K562 (cell line): ENCODE data around the gene PTH1R. TPM values are rescaled to one million over a fixed set of nuclear protein-coding genes. Genes with fewer than 3 reads are reported as not detected.

Experiments used
- CREB1 ChIP-seq, 2 experiments: sonication (generic) in 1 of 2; formaldehyde crosslinking in 1 of 2; IDR thresholded peaks; 2 replicates each; pipeline versions ENCODE4 v1.6.1 to v1.8.0; 2012 to 2022; ENCODE audit warnings: inconsistent platforms in 1 of 2, mild to moderate bottlenecking in 1 of 2, missing genetic modification reagents in 1 of 2, moderate library complexity in 1 of 2
- E2F6 ChIP-seq, 2 experiments: IDR thresholded peaks; 2 replicates each; pipeline ENCODE4 v1.6.1; 2011; ENCODE audit warnings: borderline replicate concordance in 1 of 2, control low read depth in 1 of 2, low read depth in 1 of 2, low read length in 1 of 2, mild to moderate bottlenecking in 1 of 2, mixed read lengths in 1 of 2, moderate library complexity in 1 of 2; ENCODE audit not compliant: insufficient read depth in 1 of 2, insufficient read length in 1 of 2, poor library complexity in 1 of 2, severe bottlenecking in 1 of 2; ENCODE audit errors: extremely low read depth in 1 of 2
- HOXB6 ChIP-seq: fragments of 250-450 bp; sonication (Bioruptor Pico); IDR thresholded peaks from 2 replicates; pipeline ENCODE4 v1.5.1; 2022; ENCODE audit warnings: mild to moderate bottlenecking, borderline replicate concordance
- L3MBTL2 ChIP-seq: fragments of 450-650 bp; IDR thresholded peaks from 2 replicates; pipeline ENCODE4 v1.6.1; 2016; ENCODE audit warnings: mild to moderate bottlenecking, moderate library complexity
- MAFK ChIP-seq: IDR thresholded peaks from 2 replicates; pipeline ENCODE4 v1.6.1; 2011; ENCODE audit warnings: low read length, improper control_type of control experiment
- NFXL1 ChIP-seq: fragments of 450-650 bp; formaldehyde crosslinking; IDR thresholded peaks from 2 replicates; pipeline ENCODE4 v1.4.0; 2021; ENCODE audit warnings: mild to moderate bottlenecking
- PRDM10 ChIP-seq: fragments of 450-650 bp; IDR thresholded peaks from 2 replicates; pipeline ENCODE4 v1.6.1; 2018; ENCODE audit not compliant: partially characterized antibody
- SIN3B ChIP-seq: fragments of 450-650 bp; IDR thresholded peaks from 2 replicates; pipeline ENCODE4 v1.6.1; 2017; ENCODE audit warnings: low read depth, mild to moderate bottlenecking, moderate library complexity
- XRCC5 ChIP-seq: fragments of 200-400 bp; formaldehyde crosslinking; IDR thresholded peaks from 2 replicates; pipeline ENCODE4 v1.6.1; 2017; ENCODE audit warnings: low read depth, mild to moderate bottlenecking, low read length
- ZFP36 ChIP-seq: fragments of 150-350 bp; IDR thresholded peaks from 2 replicates; pipeline ENCODE4 v1.6.1; 2018; ENCODE audit warnings: low read length, low read depth; ENCODE audit not compliant: partially characterized antibody
- ZNF165 ChIP-seq: fragments of 250-450 bp; sonication (Bioruptor Pico); IDR thresholded peaks from 2 replicates; pipeline ENCODE4 v1.4.0; 2020; ENCODE audit warnings: borderline replicate concordance
- ZNF408 ChIP-seq: fragments of 250-450 bp; sonication (Bioruptor Pico); IDR thresholded peaks from 2 replicates; pipeline ENCODE4 v1.4.0; 2020; ENCODE audit warnings: low read depth, mild to moderate bottlenecking, moderate library complexity
- ZNF436 ChIP-seq: fragments of 250-450, 450-650 bp; sonication (Bioruptor Pico); formaldehyde crosslinking; IDR thresholded peaks from 2 replicates; pipeline ENCODE4 v1.7.0; 2020; ENCODE audit warnings: mild to moderate bottlenecking
- polyA plus RNA-seq, 8 experiments: library from polyadenylated mRNA; depleted of rRNA in 4 of 8; stranded (reverse) in 5 of 8; unstranded in 3 of 8; fragments of >200 nt; fragmentation: Nextera tagmentation in 2 of 8; fragmentation: Illumina TruSeq in 1 of 8; extraction: Ambion mirVana in 2 of 8; extraction: Trizol in 1 of 8; gene quantifications; 2 replicates each; pipeline versions ENCODE4 v1.2.1 to v1.2.3, GENCODE V29; 2011 to 2014; ENCODE audit warnings: inconsistent platforms in 1 of 8, missing spikeins in 1 of 8
- total RNA-seq, 7 experiments: library from RNA; depleted of rRNA in 6 of 7; stranded (reverse); fragments of >200 nt in 6 of 7; fragmentation: Illumina TruSeq in 2 of 7; extraction: Trizol in 2 of 7; gene quantifications; 2 replicates each; pipeline versions ENCODE4 v1.2.1 to v1.2.3, GENCODE V29; 2011 to 2021; ENCODE audit warnings: low replicate concordance in 1 of 7
- TF ChIP-seq, protein P1 (sequence below): fragments of 450-650 bp; IDR thresholded peaks from 2 replicates; pipeline ENCODE4 v1.6.1; 2017; ENCODE audit warnings: antibody characterized with exemption, mild to moderate bottlenecking
- TF ChIP-seq, protein P2 (sequence below): sonication (generic); formaldehyde crosslinking; IDR thresholded peaks from 2 replicates; pipeline ENCODE4 v1.8.0; 2022; ENCODE audit warnings: missing genetic modification reagents, mild to moderate bottlenecking, moderate library complexity, borderline replicate concordance

PTH1R gene
- total and polyA plus RNA-seq, 9 of the 15 experiments (the other 6 are each of a cell fraction or from before 2014, with no cell fraction given), result not detected

DNA sequence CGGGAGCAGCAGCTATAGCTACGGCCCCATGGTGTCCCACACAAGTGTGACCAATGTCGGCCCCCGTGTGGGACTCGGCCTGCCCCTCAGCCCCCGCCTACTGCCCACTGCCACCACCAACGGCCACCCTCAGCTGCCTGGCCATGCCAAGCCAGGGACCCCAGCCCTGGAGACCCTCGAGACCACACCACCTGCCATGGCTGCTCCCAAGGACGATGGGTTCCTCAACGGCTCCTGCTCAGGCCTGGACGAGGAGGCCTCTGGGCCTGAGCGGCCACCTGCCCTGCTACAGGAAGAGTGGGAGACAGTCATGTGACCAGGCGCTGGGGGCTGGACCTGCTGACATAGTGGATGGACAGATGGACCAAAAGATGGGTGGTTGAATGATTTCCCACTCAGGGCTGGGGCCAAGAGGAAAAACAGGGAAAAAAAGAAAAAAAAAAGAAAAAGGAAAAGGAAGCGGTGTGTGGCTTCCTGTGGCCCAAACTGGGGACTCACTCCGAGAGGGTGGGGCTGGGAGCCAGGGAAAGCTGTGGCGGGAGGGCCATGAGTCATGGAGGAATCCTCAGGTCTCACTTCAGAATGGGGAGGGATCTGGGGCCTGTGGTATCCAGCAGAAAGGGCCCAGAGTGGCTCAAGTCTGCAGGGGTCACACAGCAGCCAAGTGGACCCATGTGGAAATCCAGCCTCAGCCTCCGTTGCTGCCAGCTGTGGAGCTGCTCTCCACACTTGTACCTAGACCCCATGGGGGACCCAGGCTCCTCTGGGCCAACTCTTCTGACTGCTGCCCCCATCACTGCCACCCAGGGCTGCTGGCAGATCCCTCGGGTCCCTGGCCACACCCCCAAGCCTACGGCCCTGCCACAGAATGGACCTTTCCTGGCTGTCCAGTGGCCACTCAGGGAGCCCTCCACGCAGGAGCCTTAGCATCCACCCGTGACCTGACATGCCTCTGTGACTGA is 26.1 kb downstream of the PTH1R start (continued):
- no peak for TF ChIP-seq HOXB6 (CRISPR knock-in tag)
- no peak for TF ChIP-seq MAFK
- TF ChIP-seq, protein P1, sequence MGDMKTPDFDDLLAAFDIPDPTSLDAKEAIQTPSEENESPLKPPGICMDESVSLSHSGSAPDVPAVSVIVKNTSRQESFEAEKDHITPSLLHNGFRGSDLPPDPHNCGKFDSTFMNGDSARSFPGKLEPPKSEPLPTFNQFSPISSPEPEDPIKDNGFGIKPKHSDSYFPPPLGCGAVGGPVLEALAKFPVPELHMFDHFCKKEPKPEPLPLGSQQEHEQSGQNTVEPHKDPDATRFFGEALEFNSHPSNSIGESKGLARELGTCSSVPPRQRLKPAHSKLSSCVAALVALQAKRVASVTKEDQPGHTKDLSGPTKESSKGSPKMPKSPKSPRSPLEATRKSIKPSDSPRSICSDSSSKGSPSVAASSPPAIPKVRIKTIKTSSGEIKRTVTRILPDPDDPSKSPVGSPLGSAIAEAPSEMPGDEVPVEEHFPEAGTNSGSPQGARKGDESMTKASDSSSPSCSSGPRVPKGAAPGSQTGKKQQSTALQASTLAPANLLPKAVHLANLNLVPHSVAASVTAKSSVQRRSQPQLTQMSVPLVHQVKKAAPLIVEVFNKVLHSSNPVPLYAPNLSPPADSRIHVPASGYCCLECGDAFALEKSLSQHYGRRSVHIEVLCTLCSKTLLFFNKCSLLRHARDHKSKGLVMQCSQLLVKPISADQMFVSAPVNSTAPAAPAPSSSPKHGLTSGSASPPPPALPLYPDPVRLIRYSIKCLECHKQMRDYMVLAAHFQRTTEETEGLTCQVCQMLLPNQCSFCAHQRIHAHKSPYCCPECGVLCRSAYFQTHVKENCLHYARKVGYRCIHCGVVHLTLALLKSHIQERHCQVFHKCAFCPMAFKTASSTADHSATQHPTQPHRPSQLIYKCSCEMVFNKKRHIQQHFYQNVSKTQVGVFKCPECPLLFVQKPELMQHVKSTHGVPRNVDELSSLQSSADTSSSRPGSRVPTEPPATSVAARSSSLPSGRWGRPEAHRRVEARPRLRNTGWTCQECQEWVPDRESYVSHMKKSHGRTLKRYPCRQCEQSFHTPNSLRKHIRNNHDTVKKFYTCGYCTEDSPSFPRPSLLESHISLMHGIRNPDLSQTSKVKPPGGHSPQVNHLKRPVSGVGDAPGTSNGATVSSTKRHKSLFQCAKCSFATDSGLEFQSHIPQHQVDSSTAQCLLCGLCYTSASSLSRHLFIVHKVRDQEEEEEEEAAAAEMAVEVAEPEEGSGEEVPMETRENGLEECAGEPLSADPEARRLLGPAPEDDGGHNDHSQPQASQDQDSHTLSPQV, result no peak
- TF ChIP-seq ZNF165 (CRISPR knock-in tag), result no peak
- peak; percentile 62 for TF ChIP-seq ZFP36
- TF ChIP-seq SIN3B, result no peak
- TF ChIP-seq PRDM10, result peak; percentile 45
- TF ChIP-seq E2F6 (IDR thresholded peaks at IDR 0.05; ENCODE audit: borderline replicate concordance in 1 of 2, extremely low read depth in 1 of 2, insufficient read depth in 1 of 2, insufficient read length in 1 of 2, low read depth in 1 of 2, low read length in 1 of 2, poor library complexity in 1 of 2, severe bottlenecking in 1 of 2), result peak in 1 of 2 experiments; percentile 25
- TF ChIP-seq ZNF408 (CRISPR knock-in tag), result no peak
- TF ChIP-seq, protein P2, sequence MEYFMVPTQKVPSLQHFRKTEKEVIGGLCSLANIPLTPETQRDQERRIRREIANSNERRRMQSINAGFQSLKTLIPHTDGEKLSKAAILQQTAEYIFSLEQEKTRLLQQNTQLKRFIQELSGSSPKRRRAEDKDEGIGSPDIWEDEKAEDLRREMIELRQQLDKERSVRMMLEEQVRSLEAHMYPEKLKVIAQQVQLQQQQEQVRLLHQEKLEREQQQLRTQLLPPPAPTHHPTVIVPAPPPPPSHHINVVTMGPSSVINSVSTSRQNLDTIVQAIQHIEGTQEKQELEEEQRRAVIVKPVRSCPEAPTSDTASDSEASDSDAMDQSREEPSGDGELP (CRISPR knock-in tag), result peak; percentile 19; the same call in 1 of the 2 replicates
- TF ChIP-seq L3MBTL2, result peak; percentile 80
- TF ChIP-seq ZNF436 (CRISPR knock-in tag), result no peak
- TF ChIP-seq CREB1 (IDR thresholded peaks at IDR 0.05), result no peak
- peak; percentile 26; the same call in 1 of the 2 replicates for TF ChIP-seq CREB1 (CRISPR knock-in tag; IDR thresholded peaks at IDR 0.05)
- no peak for TF ChIP-seq NFXL1 (CRISPR knock-in tag)
- no peak for TF ChIP-seq XRCC5
